ENCODE measurements around the gene MAPK7.

- TF ChIP-seq, protein P1, sequence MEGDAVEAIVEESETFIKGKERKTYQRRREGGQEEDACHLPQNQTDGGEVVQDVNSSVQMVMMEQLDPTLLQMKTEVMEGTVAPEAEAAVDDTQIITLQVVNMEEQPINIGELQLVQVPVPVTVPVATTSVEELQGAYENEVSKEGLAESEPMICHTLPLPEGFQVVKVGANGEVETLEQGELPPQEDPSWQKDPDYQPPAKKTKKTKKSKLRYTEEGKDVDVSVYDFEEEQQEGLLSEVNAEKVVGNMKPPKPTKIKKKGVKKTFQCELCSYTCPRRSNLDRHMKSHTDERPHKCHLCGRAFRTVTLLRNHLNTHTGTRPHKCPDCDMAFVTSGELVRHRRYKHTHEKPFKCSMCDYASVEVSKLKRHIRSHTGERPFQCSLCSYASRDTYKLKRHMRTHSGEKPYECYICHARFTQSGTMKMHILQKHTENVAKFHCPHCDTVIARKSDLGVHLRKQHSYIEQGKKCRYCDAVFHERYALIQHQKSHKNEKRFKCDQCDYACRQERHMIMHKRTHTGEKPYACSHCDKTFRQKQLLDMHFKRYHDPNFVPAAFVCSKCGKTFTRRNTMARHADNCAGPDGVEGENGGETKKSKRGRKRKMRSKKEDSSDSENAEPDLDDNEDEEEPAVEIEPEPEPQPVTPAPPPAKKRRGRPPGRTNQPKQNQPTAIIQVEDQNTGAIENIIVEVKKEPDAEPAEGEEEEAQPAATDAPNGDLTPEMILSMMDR (IDR thresholded peaks at IDR 0.05) = no peak
- no peak for TF ChIP-seq POLR2A (IDR thresholded peaks at IDR 0.05)
Observed at GRCh38 chr17:19339341-19339815, 38.9 kb upstream of the MAPK7 start.
